Measurements from ENCODE around the gene GLIPR1.

The GLIPR1 gene

DNA sequence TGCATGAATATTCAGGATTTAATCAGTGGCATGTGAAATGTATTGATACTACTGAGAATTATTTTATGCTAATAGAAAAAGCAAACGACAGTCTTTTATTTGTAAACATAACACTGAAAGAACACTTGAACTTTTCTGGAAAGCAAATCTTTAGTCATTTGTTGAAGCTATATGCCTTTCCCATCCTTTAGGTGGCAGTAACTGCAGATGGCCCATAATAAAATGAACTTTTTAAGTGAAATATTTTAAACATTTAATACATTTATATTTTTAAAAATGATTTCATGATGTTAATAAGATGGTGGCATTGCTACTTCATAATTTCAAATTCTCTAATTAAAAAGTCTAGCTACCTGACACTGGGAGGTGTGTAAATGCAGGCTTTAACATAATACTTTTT is 44.7 kb downstream of the GLIPR1 start:
- DNase-seq: no peak

DNA sequence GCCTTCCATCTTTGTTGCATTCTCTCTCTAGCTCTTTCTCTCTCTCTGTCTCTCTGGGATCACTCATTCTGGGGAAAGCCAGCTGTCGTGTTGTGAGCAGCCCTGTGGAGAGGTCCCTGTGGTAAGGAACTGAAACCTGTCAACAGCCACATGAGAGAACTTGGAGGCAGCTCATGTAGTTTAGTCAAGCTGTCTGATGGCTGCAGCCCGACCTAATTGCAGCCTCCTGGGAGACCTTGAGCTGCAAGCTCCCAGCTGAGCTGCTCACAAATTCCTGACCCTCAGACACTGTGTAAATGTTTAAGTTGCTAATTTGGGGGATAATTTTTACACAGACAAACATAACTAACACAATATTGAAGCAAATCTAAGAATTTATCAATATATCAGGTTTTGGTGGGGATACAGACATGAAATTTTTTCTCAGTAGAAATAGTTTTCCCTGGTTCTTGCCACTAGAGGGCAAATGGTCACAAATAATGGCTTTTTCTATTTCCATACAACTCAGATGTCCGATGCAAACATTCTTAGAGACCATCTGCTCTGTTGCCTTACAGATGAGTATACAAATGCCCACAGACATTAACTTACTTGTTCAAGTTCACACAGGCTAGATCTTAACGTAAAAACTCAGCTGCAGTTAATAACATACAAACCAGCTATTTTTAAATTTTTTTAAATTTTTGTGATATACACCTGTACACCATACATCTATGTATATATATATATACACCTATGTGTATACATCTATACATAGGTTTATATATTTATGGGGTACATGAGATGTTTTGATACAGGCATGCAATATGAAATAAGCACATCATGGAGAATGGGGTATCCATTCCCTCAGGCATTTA is 46.3 kb downstream of the GLIPR1 start:
- DNase-seq: no peak

DNA sequence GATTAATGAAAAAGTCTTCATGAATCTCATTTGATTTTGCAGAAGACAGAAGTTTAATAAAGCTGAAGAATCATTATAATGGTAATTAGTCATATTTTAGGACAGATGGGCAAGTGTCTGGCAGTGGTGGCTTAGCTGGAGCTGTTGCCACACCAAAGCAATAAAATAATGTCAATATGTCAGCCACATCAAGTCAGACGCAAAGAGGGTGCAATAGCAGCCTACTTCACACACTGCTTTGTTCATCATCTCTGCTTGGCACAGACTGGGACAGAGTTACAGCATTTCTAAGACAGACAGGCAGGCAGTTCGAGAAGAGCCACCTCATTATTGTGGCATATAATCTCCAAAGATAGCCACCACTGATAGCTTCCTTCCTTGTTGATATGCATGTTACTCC is 47.7 kb downstream of the GLIPR1 start:
- no peak for DNase-seq

DNA sequence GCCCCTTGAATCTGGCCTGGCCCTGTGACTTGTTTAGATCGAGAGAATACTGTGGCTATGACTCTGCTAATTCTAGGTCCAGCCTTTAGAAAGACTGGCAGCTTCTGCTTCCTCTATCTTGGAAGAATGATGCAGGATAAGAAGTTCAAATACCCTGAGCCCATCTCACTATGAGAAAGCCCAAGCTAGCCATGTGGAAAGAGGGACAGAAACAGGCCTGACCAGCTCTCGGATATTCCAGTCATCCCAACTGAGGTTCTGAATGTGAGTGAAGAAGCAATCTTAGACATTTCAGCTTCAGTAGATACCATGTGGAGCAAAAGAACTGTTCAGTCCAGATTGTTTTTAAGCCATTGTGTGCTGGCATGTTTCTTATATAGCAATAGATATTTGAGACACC is 48.1 kb downstream of the GLIPR1 start:
- DNase-seq: no peak

DNA sequence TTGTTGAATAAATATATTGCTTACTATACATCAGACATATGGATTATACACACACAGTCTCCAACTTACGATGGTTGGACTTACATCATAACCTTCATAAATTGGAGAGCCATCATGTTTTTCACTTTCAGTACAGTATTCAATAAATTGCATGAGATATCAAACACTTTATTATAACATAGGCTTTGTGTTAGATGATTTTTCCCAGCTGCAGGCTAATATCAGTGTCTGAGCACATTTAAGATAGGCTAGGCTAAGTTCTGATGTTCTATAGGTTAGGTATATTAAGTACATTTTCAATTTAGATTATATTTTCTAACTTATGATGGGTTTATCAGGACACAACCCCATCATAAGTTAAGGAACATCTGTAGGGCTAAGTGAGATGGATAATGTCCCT is 48.8 kb downstream of the GLIPR1 start:
- DNase-seq: no peak

DNA sequence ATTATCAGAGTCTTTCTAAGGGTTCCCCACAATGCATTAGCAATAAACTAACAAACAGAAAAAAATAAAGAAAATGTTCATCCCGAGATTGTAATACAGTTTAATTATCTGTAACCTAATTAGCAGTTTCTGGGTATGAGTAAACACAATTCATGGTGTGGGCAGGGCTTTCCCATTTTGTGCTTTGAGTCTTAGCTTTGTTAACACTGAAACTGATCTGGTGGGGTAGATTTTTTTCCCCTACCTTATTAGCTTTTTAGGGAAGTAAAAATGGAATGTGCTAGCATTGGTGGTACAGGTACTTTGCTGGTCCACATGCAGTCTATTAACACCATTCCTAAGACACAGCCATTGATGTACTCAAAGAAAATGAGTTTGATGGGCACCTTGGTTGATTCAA is 49.3 kb downstream of the GLIPR1 start:
- no peak for DNase-seq

DNA sequence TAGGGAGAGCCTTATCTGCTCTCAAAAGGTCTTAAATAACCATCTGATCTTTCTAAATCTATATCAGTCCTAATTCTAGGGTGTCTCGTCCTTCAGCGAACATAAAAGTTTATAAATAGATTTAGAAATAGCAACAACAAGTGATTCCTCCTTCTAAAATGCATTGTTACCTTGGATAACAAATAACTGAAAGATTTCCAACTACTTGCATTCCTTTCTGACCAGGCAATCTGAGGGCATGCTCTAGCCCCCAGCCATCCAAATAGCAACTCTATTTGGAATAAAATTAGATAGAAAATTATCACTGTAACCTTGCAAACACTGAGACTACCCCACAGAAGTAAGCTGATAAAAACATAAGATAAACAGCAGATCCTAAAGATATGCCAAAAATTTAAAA is 52.7 kb downstream of the GLIPR1 start:
- DNase-seq: no peak

DNA sequence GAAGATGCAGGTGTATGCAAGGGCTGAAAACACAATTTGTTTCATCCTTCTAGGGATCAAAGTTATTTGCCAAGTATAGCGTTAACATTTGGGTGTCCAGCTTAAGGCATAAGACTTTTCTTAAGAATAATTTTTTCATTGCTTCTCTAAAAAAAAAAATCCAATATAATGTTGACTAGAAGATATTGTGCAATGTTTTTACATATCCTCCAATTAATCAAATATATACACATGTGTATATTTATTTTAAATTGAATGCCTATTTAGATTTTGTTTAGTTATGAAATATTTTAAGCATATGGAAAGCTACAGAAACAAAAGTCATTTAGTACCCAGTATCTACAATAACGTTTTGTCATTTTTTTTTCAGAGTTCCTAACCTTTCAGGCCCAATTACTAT is 59.3 kb downstream of the GLIPR1 start:
- no peak for DNase-seq

DNA sequence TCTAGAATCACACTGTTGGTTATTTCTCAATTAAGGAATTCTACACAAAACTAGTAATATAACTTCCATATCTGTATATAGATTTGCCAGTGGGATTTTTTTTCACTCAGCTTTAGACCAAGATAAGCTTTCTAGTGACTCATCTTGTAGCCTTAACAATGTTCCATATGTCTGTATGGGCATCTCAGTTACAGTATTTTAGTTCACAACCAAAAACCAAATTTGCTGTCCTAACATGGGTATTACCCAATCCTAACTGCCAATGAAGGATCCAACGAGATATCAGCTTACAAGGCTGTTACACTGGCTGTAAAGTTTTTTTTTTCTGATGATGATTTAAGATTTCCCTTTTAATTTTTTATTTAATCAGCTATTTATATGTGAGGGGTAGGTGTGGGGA is 62.4 kb downstream of the GLIPR1 start:
- DNase-seq: no peak

DNA sequence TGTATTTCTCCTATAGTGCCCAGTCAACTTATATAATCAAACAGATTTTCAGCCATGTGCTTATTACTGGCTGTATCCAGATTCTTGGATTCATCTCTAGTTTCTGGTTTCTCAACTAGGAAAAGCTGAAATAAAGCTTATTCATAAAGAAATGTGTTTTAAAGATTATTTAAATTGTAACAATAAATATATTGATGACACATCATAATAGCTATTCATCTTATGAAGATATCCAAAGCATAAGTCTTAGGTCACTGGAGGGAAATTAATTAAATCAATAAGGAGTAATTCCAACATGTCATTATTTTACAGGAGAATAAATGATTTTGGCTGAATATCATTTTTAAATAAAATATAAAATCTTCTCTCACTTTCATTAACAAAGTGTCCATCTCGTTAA is 63.0 kb downstream of the GLIPR1 start:
- DNase-seq: no peak

DNA sequence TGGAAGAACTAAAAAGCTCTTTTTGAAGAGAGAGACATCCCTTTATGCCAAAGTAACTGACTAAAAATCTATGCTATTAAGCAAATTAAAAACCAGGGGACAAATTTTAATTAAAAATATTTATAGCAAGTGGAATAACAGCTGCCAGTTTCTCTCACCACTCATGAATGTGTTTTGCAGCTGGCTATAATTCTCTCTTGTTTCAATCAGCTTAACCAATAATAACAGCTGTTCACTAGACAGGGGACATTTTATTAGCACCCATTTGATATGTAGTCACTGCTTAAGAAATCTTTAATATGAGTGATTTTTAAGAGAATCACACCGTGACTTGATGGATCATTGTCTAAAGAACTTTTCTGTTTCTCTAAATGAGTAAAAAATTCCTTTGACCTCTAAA is 65.1 kb downstream of the GLIPR1 start:
- no peak for DNase-seq

DNA sequence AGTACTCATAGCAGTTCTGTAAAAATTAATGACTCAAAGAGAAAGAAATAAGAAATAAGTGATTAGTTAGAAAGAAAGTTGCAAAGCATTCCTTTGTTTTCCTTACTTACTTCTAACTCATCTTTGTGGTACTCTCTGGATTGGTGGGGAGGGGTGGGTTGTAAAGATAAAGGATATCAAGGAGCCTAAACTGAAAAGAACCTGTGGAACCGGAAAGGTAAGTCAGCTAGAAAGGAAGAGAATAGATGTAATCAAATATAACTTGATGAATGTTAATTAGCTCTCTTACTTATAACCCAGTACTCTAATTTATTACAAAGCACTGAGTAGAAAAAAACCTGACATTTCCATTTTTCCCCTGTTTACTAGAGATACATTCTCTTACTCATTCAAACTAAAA is 68.3 kb downstream of the GLIPR1 start:
- DNase-seq: no peak

DNA sequence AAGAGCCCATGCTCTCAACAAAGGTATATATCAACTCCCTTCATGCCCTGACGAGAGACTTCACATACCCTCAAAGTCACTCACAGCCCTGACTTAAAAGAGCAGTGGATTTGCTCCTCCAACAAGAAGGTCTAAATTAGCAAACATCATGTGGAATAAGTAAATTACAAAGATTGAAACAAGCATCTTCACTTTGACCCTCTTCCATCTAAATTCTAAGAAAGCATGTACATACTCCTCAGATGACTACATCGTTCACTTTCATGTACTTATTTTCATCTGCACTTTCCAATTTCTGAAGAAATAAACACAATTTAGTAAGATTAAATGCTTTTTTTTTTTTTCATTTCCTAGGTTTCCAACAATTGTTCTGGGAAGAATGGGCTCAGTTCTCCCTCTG is 69.4 kb downstream of the GLIPR1 start:
- DNase-seq: no peak

DNA sequence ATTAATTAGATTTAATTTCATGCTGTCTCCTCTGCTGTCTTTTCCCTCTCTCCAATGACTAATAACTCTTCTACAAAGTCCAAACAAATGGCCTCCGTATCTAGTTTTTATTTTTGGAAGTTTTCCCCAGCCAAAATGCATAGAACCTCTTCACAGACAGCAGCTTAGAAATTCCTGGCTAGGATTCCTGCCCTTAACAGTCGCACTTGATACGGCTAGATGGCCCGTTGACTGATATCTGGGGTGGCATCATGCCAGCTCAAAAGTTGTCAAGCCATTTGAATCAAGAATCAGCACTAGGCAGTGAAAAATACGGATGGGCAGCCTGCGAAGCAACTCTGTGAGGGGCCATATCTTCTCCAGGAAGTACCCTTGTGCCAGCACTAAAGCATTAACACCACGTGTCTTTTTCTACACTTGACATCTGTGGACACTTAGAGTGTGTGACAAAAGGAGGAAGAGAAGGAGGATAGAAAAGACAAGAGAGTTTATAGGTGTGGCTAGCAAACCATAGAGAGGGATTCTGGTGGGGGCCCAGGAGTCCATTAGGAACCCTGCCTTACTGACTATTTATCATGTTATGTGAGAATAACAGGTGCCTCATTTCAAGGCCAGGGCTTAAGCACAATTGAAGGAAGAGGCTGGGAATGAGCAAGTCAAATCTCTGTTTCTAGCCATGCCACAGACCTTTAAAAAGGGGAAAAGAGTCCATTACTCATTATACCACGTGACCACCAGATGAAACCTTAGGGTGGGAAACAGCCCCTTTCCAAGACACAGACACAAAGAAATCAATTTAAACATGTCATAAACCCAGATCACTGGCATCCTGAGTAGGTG is 70.1 kb downstream of the GLIPR1 start:
- no peak for DNase-seq

DNA sequence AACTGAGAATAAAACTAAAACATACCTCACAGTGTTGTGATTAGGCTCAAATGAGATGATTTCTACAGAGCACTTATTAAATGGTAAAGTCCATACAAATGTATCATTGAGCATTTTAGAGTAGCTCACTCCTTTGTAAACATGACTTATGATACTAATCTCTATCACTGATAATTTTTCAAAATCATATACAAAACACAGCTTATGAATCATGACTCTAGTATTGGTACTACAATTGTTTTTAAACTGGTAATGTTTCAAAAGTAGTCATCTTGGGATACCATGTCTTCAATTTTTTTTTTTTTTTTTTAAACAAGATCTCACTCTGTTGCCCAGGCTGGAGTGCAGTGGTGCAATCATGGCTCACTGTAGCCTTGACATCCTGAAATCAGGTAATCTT is 70.9 kb downstream of the GLIPR1 start:
- no peak for DNase-seq

DNA sequence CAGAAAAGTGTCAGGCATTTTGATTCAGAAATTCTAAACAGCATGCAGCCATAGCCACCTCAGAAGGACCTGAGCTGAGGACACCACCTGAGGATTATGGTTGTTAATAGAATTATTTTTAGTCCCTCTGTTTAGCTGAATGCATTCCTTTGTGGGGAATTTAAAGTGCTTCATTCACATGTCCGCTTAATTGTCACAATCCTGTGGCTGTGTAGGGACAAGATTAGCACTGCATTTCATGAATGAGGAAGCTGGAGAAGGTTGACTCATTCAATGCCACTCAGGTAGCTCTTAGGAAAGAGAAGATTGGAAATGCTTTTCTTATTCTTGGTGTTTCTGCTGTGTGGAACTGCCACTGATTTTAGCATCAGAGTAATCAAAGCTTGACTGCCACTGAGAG is 72.8 kb downstream of the GLIPR1 start:
- no peak for DNase-seq
